HEK293T (cell line): ENCODE measurements around the gene HSBP1.

Experiments used
- CTCF ChIA-PET: fragments of 350-600 bp; formaldehyde crosslinking; extraction: SDS; loops from one replicate; lab custom pipeline; 2021; ENCODE audit warnings: antibody characterized with exemption, inconsistent platforms; lab: Yijun Ruan, JAX
- POLR2A ChIA-PET: fragments of 350-600 bp; formaldehyde crosslinking; extraction: SDS; loops from one replicate; lab custom pipeline; 2020; ENCODE audit warnings: antibody characterized with exemption, inconsistent platforms; lab: Yijun Ruan, JAX
- DNase-seq: peaks from one replicate; pipeline ENCODE4 v3.0.0; 2012; ENCODE audit warnings: mixed read lengths; ENCODE audit errors: extremely low spot score
- ARNT ChIP-seq: fragments of 450-650 bp; IDR thresholded peaks from 2 replicates; pipeline ENCODE4 v1.6.1; 2017; ENCODE audit warnings: mild to moderate bottlenecking
- BHLHE40 ChIP-seq: fragments of 450-650 bp; IDR thresholded peaks from 2 replicates; pipeline ENCODE4 v1.6.1; 2016; ENCODE audit warnings: mild to moderate bottlenecking, moderate library complexity, borderline replicate concordance
- CTBP1 ChIP-seq: fragments of 450-650 bp; IDR thresholded peaks from 2 replicates; pipeline ENCODE4 v1.6.1; 2016; ENCODE audit warnings: borderline replicate concordance
- ELF4 ChIP-seq: fragments of 450-650 bp; IDR thresholded peaks from 2 replicates; pipeline ENCODE4 v1.6.1; 2017; ENCODE audit warnings: antibody characterized with exemption
- FOXA1 ChIP-seq: fragments of 450-650 bp; IDR thresholded peaks from 2 replicates; pipeline ENCODE4 v1.6.1; 2016; ENCODE audit warnings: mild to moderate bottlenecking
- FOXK2 ChIP-seq: fragments of 450-650 bp; IDR thresholded peaks from 2 replicates; pipeline ENCODE4 v1.6.1; 2016; ENCODE audit warnings: mild to moderate bottlenecking
- FOXM1 ChIP-seq: fragments of 450-650 bp; IDR thresholded peaks from 2 replicates; pipeline ENCODE4 v1.6.1; 2017; ENCODE audit warnings: mild to moderate bottlenecking, borderline replicate concordance
- HDGF ChIP-seq: fragments of 450-650 bp; IDR thresholded peaks from 2 replicates; pipeline ENCODE4 v1.6.1; 2017; ENCODE audit warnings: antibody characterized with exemption, borderline replicate concordance
- L3MBTL2 ChIP-seq: fragments of 450-650 bp; conservative IDR thresholded peaks from 2 replicates; pipeline ENCODE4 v1.6.1; 2016; ENCODE audit warnings: mild to moderate bottlenecking
- LEF1 ChIP-seq: fragments of 450-650 bp; IDR thresholded peaks from 2 replicates; pipeline ENCODE4 v1.6.1; 2017; ENCODE audit warnings: mild to moderate bottlenecking, borderline replicate concordance
- NFRKB ChIP-seq: fragments of 450-650 bp; IDR thresholded peaks from 2 replicates; pipeline ENCODE4 v1.6.1; 2016; ENCODE audit warnings: mild to moderate bottlenecking, moderate library complexity
- SP1 ChIP-seq: fragments of 450-650 bp; IDR thresholded peaks from 2 replicates; pipeline ENCODE4 v1.6.1; 2017
- SUZ12 ChIP-seq: fragments of 450-650 bp; IDR thresholded peaks from 2 replicates; pipeline ENCODE4 v1.6.1; 2016; ENCODE audit warnings: mild to moderate bottlenecking
- TARDBP ChIP-seq: fragments of 450-650 bp; IDR thresholded peaks from 2 replicates; pipeline ENCODE4 v1.6.1; 2016
- ZNF384 ChIP-seq: fragments of 450-650 bp; IDR thresholded peaks from 2 replicates; pipeline ENCODE4 v1.6.1; 2016
- TF ChIP-seq, protein P1 (sequence below): fragments of 450-650 bp; IDR thresholded peaks from 2 replicates; pipeline ENCODE4 v1.6.1; 2016

Gene HSBP1

DNA sequence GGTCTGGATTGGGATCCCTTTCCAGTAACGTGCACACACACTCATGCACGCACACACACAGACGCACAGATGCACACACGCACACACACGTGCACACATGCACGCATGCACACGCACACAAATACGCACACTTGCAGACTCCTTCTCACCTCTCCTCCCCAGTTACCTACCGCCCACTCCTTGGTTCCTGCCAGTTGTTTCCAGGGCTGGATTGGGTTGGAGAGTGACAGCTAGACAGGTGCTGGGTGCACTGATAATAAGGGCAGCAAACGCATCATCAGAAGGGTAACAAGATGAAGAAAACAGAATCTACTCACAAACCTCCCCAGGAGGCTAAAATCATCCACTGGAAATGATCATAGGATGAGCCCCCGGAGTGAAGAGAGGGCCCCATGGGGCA, 45.0 kb downstream of the HSBP1 start:
- ChIA-PET CTCF (no interaction called here), POLR2A (no interaction called here)
- no peak for DNase-seq
- TF ChIP-seq ZNF384 (no peak), SUZ12 (no peak), TARDBP (no peak), CTBP1 (no peak)

DNA sequence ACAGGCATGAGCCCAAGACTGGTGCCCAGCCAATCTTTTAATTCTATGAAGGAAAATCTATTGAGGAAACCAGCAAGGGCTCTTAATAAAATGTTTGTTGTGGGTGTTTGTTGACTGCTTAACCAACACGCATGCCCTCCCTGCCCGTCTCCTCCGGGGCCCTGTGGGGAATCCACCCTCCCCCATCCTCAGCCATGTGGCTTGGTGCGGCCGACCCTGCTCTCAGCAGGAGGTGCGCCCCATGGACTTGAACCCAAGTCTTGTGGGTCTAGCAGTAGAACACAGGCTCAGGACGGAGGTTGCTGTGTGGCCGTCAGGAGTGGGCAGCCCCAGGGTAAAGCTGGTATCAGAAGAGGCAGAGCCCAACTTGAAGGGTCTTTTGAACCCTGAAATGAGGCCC, 46.1 kb downstream of the HSBP1 start:
- TF ChIP-seq FOXM1 (no peak), FOXK2 (no peak), ELF4 (no peak), SUZ12 (no peak), TARDBP (no peak), SP1 (no peak), ZNF384 (no peak), CTBP1 (no peak), BHLHE40 (no peak), HDGF (no peak), NFRKB (no peak), L3MBTL2 (no peak)
- TF ChIP-seq, protein P1, sequence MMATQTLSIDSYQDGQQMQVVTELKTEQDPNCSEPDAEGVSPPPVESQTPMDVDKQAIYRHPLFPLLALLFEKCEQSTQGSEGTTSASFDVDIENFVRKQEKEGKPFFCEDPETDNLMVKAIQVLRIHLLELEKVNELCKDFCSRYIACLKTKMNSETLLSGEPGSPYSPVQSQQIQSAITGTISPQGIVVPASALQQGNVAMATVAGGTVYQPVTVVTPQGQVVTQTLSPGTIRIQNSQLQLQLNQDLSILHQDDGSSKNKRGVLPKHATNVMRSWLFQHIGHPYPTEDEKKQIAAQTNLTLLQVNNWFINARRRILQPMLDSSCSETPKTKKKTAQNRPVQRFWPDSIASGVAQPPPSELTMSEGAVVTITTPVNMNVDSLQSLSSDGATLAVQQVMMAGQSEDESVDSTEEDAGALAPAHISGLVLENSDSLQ = no peak
- CTCF ChIA-PET = no interaction called here
- POLR2A ChIA-PET = no interaction called here
- no peak for DNase-seq

DNA sequence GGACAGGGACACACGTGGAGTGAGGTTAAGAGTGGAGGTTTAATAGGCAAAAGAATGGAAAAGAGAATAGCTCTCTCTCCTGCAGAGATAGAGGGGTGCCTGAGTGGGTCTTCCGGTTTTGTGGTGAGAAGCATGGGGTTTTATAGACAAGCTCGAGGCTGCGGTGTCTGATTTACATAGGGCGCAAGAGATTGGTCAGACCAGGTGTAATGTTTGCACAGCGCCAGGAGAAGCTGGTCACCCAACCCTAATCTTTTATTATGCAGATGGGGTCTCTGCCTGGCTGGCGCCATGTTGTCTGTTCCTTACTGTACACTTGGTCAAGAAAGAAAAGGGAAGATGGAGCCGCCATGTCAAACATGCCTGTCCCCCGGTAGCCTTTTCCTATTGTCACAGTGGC, 46.6 kb downstream of the HSBP1 start:
- CTCF ChIA-PET = no interaction called here
- no peak for DNase-seq
- TF ChIP-seq ARNT (no peak), SUZ12 (no peak)
- POLR2A ChIA-PET = no interaction called here

DNA sequence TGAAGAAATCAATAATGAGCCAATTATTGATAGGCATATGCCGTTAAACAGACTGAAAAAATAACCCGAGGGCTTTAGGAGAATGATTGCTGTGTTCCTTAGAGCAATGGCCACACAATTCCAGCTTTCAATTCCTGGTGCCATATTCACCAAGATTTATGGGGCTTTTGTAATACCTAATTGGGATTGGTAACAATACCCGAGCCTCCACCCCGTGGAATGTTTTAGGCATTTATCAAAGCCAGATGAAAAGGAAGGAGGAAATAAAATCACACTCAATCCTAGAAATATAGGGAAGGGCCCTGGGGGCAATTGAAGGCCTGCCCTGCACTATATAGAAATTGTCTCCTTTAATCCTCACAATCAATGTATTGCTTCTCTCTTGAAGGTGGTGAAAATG, 49.0 kb downstream of the HSBP1 start:
- ChIA-PET CTCF (no interaction called here), POLR2A (no interaction called here)
- TF ChIP-seq, protein P1 = no peak
- TF ChIP-seq LEF1 (no peak), HDGF (no peak), FOXK2 (no peak), FOXA1 (no peak), NFRKB (no peak), ELF4 (no peak), L3MBTL2 (no peak), TARDBP (no peak), ARNT (no peak), SUZ12 (no peak), BHLHE40 (no peak), CTBP1 (no peak), FOXM1 (no peak), SP1 (no peak), ZNF384 (no peak)
- DNase-seq = no peak

DNA sequence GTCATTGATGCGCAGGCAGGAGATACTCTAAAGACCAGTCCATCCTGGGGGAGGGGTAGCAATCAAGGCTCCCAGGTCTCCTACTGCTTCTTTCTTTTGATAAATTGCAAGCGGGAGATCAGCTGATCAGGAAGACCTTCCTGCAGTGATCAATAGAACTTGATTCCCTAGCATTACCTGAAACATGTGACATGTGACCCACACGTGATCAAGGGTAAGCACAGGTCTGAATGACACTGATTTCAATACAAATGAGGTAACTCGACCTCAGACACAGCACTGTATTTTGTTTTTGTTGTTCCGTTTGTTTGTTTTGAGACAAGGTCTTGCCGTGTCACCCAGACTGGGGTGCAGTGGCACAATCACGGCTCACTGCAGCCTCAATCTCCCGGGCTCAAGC, 51.5 kb downstream of the HSBP1 start:
- DNase-seq = no peak
- ChIA-PET CTCF (no interaction called here), POLR2A (no interaction called here)
- TF ChIP-seq BHLHE40 (no peak), LEF1 (no peak), HDGF (no peak), L3MBTL2 (no peak), NFRKB (no peak), ELF4 (no peak), FOXA1 (no peak), CTBP1 (no peak), FOXM1 (no peak), SP1 (no peak), FOXK2 (no peak), ZNF384 (no peak), ARNT (no peak), TARDBP (no peak), SUZ12 (no peak)
- TF ChIP-seq, protein P1 = no peak

DNA sequence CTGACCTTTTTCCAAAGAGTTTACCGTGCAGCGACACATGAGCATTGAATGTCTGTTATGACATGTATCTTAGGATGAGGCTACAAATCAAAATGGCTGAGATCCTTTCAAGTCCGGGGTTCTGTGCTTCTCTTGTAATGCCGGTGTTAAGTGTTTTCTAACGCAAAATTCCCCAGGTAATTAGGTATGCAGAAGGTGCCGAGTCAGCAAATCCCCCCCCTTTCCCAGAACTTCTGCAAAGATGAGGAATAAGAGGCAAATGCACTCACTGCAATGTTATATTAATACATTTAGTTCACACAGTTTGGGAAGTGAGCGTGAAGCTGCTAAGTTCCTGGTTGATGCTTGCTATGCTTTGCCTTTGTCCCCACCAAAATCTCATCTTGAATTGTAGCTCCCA, 54.9 kb downstream of the HSBP1 start:
- no peak for DNase-seq
- TF ChIP-seq CTBP1 = no peak
- ChIA-PET POLR2A (no interaction called here), CTCF (interaction anchor here (0.8 kb wide), 1 partner anchor 36 kb away, joined by 3 read pairs; no protein-coding TSS in a partner anchor)

DNA sequence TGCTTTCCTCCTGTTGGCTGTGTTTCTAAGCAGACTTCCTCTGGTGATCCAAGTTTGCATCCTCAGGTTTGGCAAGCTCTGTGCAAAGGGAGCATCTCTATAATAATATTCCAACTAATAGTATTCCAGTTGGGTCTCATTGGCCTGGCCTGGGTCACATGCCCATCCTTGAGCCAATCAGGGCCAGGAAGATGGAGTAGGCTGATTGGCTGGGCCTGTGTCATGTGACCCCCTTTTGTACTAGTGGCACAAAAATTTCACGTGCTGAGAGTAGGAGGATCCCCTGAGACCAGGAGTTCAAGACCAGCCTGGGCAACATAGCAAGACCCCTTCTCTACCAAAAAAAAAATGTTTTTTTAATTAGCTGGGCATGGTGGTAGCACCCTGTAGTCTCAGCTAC, 55.9 kb downstream of the HSBP1 start:
- no peak for TF ChIP-seq CTBP1
- no peak for TF ChIP-seq ELF4
- no peak for TF ChIP-seq BHLHE40
- no peak for TF ChIP-seq HDGF
- TF ChIP-seq, protein P1 = no peak
- TF ChIP-seq TARDBP = no peak
- no peak for TF ChIP-seq FOXK2
- no peak for TF ChIP-seq FOXA1
- no peak for TF ChIP-seq SUZ12
- TF ChIP-seq FOXM1 = no peak
- no peak for TF ChIP-seq NFRKB
- TF ChIP-seq L3MBTL2 = no peak
- TF ChIP-seq ZNF384 = no peak
- no peak for TF ChIP-seq SP1
- TF ChIP-seq LEF1 = no peak
- no peak for TF ChIP-seq ARNT
- DNase-seq = no peak
- CTCF ChIA-PET = no interaction called here
- POLR2A ChIA-PET = no interaction called here
